IPS-18a (cell line): Measurements from ENCODE around the gene CYP2A6.
"Not testable (repeated sequence)": the region's sequence is repeated elsewhere in the genome, so short reads cannot be mapped to it uniquely, and the experiment has no call there.

Experiments used
- H3K27ac ChIP-seq: one replicate; pipeline ENCODE4 v1.5.1; 2013; ENCODE audit warnings: low read length
- H3K27me3 ChIP-seq: one replicate; pipeline ENCODE4 v1.6.1; 2013; ENCODE audit warnings: mild to moderate bottlenecking, low read length; ENCODE audit not compliant: control insufficient read depth, insufficient read depth
- H3K36me3 ChIP-seq: one replicate; pipeline ENCODE4 v1.6.1; 2013; ENCODE audit warnings: low read depth, low read length; ENCODE audit not compliant: control insufficient read depth
- H3K4me1 ChIP-seq: one replicate; pipeline ENCODE4 v1.6.1; 2013; ENCODE audit warnings: low read depth, low read length; ENCODE audit not compliant: control insufficient read depth
- H3K4me3 ChIP-seq: one replicate; pipeline ENCODE4 v1.5.1; 2013; ENCODE audit warnings: low read length
- H3K9ac ChIP-seq: one replicate; pipeline ENCODE4 v1.6.1; 2013; ENCODE audit warnings: mild to moderate bottlenecking, low read length, moderate library complexity
- H3K9me3 ChIP-seq: one replicate; pipeline ENCODE4 v1.6.1; 2013; ENCODE audit warnings: low read depth, low read length; ENCODE audit not compliant: control insufficient read depth

The CYP2A6 gene

DNA sequence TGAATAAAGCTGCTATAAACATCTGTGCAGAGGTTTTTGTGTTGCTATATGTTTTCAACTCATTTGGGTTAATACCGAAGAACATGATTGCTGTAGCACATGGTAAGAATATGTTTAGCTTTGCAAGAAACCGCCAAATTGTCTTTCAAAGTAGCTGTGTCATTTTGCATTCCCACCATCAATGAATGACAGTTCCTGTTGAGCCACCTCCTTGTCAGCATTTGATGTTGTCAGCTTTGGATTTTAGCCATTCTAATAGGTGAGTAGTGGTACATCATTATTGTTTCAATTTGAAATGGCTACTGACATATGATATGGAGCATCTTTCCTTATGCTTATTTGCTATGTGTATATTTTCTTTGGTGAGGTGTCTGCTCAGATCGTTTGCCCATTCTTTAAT is 8.2 kb downstream of the CYP2A6 start:
- H3K27me3 ChIP-seq, H3K27ac ChIP-seq, H3K9ac ChIP-seq, H3K9me3 ChIP-seq, H3K4me1 ChIP-seq, H3K36me3 ChIP-seq, H3K4me3 ChIP-seq: not testable (repeated sequence)

DNA sequence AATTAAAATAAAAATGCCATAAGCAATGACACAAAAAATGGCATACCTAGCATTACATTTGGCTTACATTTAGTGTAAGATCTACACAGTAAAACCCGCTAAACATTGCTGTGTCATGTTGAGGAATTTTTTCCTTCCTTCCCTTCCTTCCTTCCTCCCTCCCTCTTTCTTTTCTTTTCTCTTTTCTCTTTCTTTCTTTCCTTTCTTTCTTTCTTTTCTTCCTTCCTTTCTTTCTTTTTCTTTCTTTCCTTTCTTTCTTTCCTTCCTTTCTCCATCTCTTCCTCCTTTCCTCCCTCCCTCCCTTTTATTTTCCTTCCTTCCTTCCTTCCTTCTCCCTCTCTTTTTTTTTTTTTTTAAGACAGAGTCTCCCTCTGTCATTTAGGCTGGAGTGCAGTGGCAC is 11.8 kb downstream of the CYP2A6 start:
- H3K36me3 ChIP-seq, H3K4me3 ChIP-seq, H3K9ac ChIP-seq, H3K9me3 ChIP-seq, H3K4me1 ChIP-seq, H3K27ac ChIP-seq, H3K27me3 ChIP-seq: not testable (repeated sequence)

DNA sequence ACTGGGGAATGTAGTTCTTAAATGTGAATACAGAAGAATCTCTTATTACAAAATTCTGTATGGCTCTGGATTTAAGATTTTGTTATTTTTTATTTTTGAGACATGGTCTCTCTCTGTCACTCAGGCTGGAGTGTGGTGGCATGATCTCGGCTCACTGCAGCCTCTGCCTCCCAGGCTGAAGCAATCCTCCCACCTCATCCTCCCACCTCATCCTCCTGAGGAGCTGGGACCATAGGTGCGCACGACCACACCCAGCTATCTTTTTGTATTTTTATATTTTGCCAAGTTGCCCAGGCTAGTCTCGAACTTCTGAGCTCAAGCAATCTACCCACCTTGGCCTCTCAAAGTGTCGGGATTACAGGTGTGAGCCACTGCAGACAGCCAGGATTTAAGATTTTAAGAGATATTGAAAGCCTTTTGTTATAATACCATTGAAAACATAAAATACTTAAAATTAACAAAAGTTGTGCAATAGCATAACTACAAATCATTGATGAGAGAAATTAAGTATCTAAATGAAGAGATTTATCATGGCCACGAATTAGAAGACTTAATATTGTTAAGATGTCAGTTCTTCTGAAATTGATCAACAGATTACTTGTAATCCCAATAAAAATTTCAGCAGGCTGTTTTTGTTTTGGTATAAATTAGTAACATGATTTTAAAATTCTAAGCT is 13.4 kb downstream of the CYP2A6 start:
- H3K36me3 ChIP-seq = no peaks in the 10 kb centered on the region
- H3K27ac ChIP-seq = no peak overlapping the region
- no peaks in the 10 kb centered on the region for H3K4me1 ChIP-seq
- no peak overlapping the region for H3K4me3 ChIP-seq
- H3K9me3 ChIP-seq = no peaks in the 10 kb centered on the region
- H3K27me3 ChIP-seq = no peaks in the 10 kb centered on the region
- H3K9ac ChIP-seq = no peak overlapping the region

DNA sequence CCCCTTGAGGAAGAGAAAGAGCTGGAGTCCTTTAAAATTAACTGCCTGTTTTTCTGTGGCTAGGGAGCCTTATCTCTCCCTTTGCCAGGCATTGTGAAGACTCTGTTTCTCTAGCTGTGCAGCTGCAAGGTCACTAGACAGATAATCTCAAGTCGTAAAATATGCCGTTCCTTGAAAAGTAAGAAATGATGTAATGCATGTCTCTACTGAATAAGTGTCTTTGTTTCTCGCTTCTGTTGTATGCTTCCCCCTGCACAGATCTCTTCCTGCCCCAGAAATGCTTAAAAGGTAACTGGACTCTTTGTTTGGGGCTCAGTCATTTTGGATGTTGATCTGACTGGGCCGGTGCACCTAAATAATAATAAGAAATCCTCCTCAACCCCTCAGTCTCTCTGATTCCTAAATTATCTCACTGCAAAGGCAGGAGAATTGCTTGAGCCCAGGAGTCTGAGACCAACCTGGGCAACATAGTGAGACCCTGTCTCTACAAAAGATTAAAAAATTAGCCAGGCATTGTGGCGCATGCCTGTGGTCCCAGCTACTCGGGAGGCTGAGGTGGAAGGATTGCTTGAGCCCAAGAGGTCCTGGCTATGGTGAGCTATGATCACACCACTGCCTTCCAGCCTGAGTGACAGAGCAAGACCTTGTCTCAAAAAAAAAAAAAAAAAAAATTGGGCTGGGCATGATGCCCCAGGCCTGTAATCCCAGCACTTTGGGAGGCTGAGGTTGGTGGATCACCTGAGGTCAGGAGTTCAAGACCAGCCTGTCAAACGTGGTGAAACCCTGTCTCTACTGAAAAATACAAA is 16.3 kb downstream of the CYP2A6 start:
- not testable (repeated sequence) for H3K9me3 ChIP-seq, H3K27ac ChIP-seq, H3K36me3 ChIP-seq, H3K4me3 ChIP-seq, H3K9ac ChIP-seq, H3K27me3 ChIP-seq, H3K4me1 ChIP-seq

DNA sequence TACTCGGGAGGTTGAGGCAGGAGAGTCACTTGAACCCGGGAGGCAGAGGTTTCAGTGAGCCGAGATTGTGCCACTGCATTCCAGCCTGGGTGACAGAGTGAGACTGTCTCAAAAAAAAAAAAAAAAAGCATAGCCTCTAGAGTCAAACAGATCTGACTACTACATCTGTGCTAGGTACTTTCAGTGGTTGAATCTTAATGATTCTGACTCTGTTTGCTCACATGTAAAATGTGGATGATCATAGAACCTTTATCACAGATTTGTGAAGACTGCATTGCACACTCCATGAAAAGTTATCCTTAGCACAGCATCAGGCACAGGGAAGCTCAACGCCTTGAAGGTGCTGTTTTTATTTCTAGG is 17.8 kb downstream of the CYP2A6 start:
- H3K9ac ChIP-seq, H3K4me1 ChIP-seq, H3K36me3 ChIP-seq, H3K9me3 ChIP-seq, H3K27ac ChIP-seq, H3K27me3 ChIP-seq, H3K4me3 ChIP-seq: not testable (repeated sequence)

DNA sequence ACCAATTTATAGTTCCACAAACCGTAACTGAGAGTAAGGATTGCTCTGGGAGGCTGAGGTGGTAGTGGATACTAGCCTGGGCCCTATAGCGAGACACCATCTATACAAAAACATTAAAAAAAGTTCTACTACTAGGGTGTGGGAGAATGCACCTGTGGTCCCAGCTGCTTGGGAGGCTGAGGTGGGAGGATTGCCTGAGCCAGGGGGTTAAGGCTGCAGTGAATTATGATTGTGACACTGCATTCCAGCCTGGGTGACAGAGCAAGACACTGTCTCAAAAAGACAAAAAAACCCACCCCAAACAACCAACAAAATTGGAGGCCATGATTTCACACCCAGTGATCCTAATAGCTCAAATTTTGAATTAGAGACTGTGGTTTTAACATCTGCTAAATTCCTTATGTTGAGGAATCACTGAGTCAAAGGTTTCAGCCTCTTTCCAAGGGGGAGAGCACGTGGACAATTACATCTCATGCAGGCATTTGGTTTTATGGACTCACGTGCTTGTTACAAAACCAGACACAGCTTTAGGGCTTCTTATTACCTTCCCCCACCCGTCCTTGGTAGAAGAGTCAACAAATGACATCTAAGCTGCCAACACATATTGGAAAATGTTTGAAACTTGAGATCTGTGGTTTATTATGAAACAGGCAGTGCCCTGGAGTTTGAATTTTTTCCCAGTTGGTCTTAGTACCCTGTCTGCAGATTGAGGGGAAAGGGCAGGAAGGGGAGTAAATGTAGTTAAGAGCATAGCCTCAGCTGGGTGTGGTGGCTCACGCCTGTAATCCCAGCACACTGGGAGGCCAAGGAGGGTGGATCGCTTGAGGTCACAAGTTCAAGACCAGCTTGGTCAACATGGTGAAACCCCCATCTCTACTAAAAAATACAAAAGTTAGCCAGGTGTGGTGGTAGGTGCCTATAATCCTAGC is 18.5 kb downstream of the CYP2A6 start:
- H3K9me3 ChIP-seq = no peaks in the 10 kb centered on the region
- H3K4me3 ChIP-seq = no peak overlapping the region
- no peak overlapping the region for H3K27ac ChIP-seq
- H3K36me3 ChIP-seq = no peaks in the 10 kb centered on the region
- H3K4me1 ChIP-seq = no peaks in the 10 kb centered on the region
- H3K9ac ChIP-seq = no peak overlapping the region
- H3K27me3 ChIP-seq = no peaks in the 10 kb centered on the region

DNA sequence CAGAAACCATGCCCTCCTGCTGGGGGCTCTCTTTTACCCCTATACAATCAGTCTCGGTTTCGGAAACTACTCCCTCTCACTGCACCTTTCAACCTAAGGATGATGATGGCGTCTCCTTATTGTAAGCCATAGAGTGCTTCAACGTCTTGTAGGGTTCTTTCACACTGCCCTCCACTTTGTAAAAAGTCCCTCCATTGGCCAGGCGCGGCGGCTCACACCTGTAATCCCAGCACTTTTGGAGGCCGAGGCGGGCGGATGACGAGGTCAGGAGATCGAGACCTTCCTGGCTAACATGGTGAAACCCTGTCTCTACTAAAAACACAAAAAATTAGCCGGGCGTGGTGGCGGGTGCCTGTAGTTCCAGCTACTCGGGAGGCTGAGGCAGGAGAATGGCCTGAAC is 19.5 kb downstream of the CYP2A6 start:
- H3K36me3 ChIP-seq, H3K9ac ChIP-seq, H3K9me3 ChIP-seq, H3K27ac ChIP-seq, H3K27me3 ChIP-seq, H3K4me1 ChIP-seq, H3K4me3 ChIP-seq: not testable (repeated sequence)

GRCh38 chr19:40829205-40829604 is 21.0 kb downstream of the CYP2A6 start:
- no peak overlapping the region for H3K27ac ChIP-seq
- H3K27me3 ChIP-seq = no peaks in the 10 kb centered on the region
- H3K4me3 ChIP-seq = no peak overlapping the region
- no peaks in the 10 kb centered on the region for H3K9me3 ChIP-seq
- no peak overlapping the region for H3K9ac ChIP-seq
- no peaks in the 10 kb centered on the region for H3K36me3 ChIP-seq
- no peaks in the 10 kb centered on the region for H3K4me1 ChIP-seq

GRCh38 chr19:40827386-40828247 is 22.6 kb downstream of the CYP2A6 start:
- Histone ChIP-seq H3K4me1 (no peaks in the 10 kb centered on the region), H3K9ac (no peak overlapping the region), H3K9me3 (no peaks in the 10 kb centered on the region), H3K27me3 (no peaks in the 10 kb centered on the region), H3K4me3 (no peak overlapping the region), H3K27ac (no peak overlapping the region), H3K36me3 (no peaks in the 10 kb centered on the region)

- H3K9me3 ChIP-seq, H3K4me1 ChIP-seq, H3K36me3 ChIP-seq, H3K27ac ChIP-seq, H3K9ac ChIP-seq, H3K4me3 ChIP-seq, H3K27me3 ChIP-seq: not testable (repeated sequence)
Measured at GRCh38 chr19:40826699-40827385, 23.4 kb downstream of the CYP2A6 start.

- not testable (repeated sequence) for H3K27ac ChIP-seq, H3K9me3 ChIP-seq, H3K4me1 ChIP-seq, H3K36me3 ChIP-seq, H3K9ac ChIP-seq, H3K27me3 ChIP-seq, H3K4me3 ChIP-seq
Measured at GRCh38 chr19:40826312-40826698, 23.9 kb downstream of the CYP2A6 start.
